Lower lobe of right lung (tissue), 2 donors: ENCODE data around the gene ACAA2. TPM values are rescaled to one million over a fixed set of nuclear protein-coding genes. Genes with fewer than 3 reads are reported as not detected.

Experiments used
- ATAC-seq, 2 donors: fragments of 200-7000 bp; cut with Tn5 transposase; one replicate each; pipeline ENCODE4 v1.9.1; 2020 to 2022; ENCODE audit warnings: mild to moderate bottlenecking in 2 of 2, moderate library complexity in 2 of 2
- DNase-seq: peaks from one replicate; pipeline ENCODE4 v3.0.0-alpha.2; 2020
- H3K27ac ChIP-seq: fragments of 200-600 bp; one replicate; pipeline ENCODE4 v1.8.0; 2022
- H3K27me3 ChIP-seq: fragments of 200-600 bp; one replicate; pipeline ENCODE4 v1.8.0; 2022; ENCODE audit warnings: low read depth
- H3K36me3 ChIP-seq: fragments of 200-600 bp; one replicate; pipeline ENCODE4 v1.8.0; 2022; ENCODE audit warnings: mild to moderate bottlenecking
- H3K4me1 ChIP-seq: fragments of 200-600 bp; one replicate; pipeline ENCODE4 v1.8.0; 2022
- H3K4me3 ChIP-seq: fragments of 200-600 bp; one replicate; pipeline ENCODE4 v1.8.0; 2022; ENCODE audit warnings: mild to moderate bottlenecking
- H3K9me3 ChIP-seq: fragments of 200-600 bp; one replicate; pipeline ENCODE4 v1.8.0; 2022
- intact Hi-C: fragments of 100-400 bp; cut with DNase I; formaldehyde crosslinking; loops from one replicate; pipeline ENCODE4 v1.11.0; 2022
- total RNA-seq: library from RNA; stranded (reverse); fragmentation: NEBNext Ultra II Directional; extraction: Animal tissue kit (Norgen Biotek cat#: 25700); gene quantifications from one replicate; pipeline ENCODE4 v1.2.1, GENCODE V29; 2021
- TF ChIP-seq, protein P1 (sequence below): fragments of 200-600 bp; IDR thresholded peaks from one replicate; pipeline ENCODE4 v1.8.0; 2022; ENCODE audit warnings: antibody characterized with exemption, mild to moderate bottlenecking
- donor health status: DM: no; HTN: yes; CAD: no; lungs with severe emphysema.

ACAA2 gene
- total RNA-seq, 1 donor from 2014 or later, result 71.3 TPM

DNA sequence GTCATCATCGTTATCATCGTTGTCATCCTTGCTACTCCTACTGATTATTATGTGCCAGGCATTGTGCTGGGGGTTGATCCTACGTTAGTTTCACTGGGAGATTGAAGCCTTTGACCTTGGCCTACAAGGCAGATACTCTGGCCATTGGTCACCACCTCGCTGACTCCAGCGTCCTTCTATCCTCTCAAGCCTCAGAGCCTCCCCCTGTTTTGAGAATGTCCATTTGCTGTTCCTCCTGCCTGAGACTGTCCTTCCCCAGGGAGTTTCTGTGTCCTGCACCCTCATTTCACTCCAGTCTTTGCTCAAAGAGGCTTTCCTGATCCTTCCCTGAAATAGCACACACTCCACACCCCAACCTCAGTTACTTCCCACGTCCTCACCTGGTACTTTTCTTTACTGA is 57.8 kb downstream of the ACAA2 start:
- TF ChIP-seq, protein P1, sequence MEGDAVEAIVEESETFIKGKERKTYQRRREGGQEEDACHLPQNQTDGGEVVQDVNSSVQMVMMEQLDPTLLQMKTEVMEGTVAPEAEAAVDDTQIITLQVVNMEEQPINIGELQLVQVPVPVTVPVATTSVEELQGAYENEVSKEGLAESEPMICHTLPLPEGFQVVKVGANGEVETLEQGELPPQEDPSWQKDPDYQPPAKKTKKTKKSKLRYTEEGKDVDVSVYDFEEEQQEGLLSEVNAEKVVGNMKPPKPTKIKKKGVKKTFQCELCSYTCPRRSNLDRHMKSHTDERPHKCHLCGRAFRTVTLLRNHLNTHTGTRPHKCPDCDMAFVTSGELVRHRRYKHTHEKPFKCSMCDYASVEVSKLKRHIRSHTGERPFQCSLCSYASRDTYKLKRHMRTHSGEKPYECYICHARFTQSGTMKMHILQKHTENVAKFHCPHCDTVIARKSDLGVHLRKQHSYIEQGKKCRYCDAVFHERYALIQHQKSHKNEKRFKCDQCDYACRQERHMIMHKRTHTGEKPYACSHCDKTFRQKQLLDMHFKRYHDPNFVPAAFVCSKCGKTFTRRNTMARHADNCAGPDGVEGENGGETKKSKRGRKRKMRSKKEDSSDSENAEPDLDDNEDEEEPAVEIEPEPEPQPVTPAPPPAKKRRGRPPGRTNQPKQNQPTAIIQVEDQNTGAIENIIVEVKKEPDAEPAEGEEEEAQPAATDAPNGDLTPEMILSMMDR, result no peak
- no peaks in the 10 kb centered on the region for H3K9me3 ChIP-seq
- DNase-seq (no peak), ATAC-seq (no peak)
- H3K27me3 ChIP-seq, result no peaks in the 10 kb centered on the region
- H3K4me3 ChIP-seq, result no peak overlapping the region
- H3K27ac ChIP-seq, result no peak overlapping the region
- no peaks in the 10 kb centered on the region for H3K36me3 ChIP-seq
- intact Hi-C loops, result no loop called here
- peaks cover 3% of the 10 kb centered on the region for H3K4me1 ChIP-seq

- no peak for ATAC-seq
Measured at GRCh38 chr18:49754866-49755265, 58.5 kb downstream of the ACAA2 start.

DNA sequence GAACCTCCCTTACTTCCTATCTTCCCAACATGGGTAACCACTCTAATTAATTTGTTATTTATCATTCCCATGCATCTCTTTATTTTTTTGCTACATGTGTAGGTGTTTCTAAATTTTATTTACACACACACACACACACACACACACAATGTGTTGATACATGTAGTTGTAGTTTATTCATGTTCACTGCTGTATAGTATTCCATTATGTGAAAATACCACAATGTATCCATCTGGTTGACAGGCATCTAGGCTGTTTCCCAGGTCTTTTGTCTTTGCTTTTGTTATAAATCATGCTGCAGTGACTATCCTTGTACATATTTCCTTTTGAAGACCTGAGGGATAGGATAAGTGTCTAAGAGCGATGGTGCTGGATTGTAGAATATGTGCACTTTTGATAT is 59.7 kb downstream of the ACAA2 start:
- Histone ChIP-seq H3K9me3 (no peaks in the 10 kb centered on the region), H3K36me3 (no peaks in the 10 kb centered on the region), H3K4me1 (peaks cover 3% of the 10 kb centered on the region), H3K27ac (no peak overlapping the region), H3K4me3 (no peak overlapping the region), H3K27me3 (no peaks in the 10 kb centered on the region)
- TF ChIP-seq, protein P1, result no peak
- DNase-seq, result no peak
- intact Hi-C loops, result no loop called here
- ATAC-seq, result no peak

More at GRCh38 chr18:49754866-49755265, 58.5 kb downstream of the ACAA2 start:
- Histone ChIP-seq H3K27me3 (no peaks in the 10 kb centered on the region), H3K36me3 (no peaks in the 10 kb centered on the region), H3K4me1 (peaks cover 3% of the 10 kb centered on the region), H3K4me3 (no peak overlapping the region), H3K9me3 (no peaks in the 10 kb centered on the region), H3K27ac (no peak overlapping the region)
- TF ChIP-seq, protein P1, result no peak
- DNase-seq, result no peak
- intact Hi-C loops, result no loop called here

DNA sequence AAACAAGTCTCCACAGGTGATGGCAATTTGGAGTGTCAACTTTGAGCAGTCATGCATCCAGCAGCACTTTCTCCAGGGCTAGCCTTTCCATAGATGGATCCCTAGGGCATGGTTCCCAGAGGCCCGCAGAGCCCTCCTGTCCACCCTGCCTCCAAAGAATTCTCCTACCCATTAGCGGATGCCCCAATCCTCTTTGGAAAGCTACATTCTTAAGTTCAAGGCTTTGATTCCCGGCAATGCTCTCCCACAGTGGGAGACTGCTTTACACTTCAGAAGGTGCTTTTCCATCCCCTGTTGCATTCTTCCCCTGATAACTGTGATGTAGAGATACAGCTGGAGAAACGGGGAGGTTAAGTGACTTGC is 61.3 kb downstream of the ACAA2 start:
- Histone ChIP-seq H3K4me3 (no peak overlapping the region), H3K27ac (no peak overlapping the region), H3K27me3 (no peaks in the 10 kb centered on the region), H3K9me3 (no peaks in the 10 kb centered on the region), H3K36me3 (no peaks in the 10 kb centered on the region), H3K4me1 (peaks cover 3% of the 10 kb centered on the region)
- TF ChIP-seq, protein P1, result no peak
- intact Hi-C loops, result no loop called here
- no peak for DNase-seq
- no peak for ATAC-seq

- intact Hi-C loops, result no loop called here
- DNase-seq (no peak), ATAC-seq (no peak)
- Histone ChIP-seq H3K9me3 (no peaks in the 10 kb centered on the region), H3K4me3 (no peak overlapping the region), H3K36me3 (no peaks in the 10 kb centered on the region), H3K27ac (no peak overlapping the region), H3K27me3 (no peaks in the 10 kb centered on the region), H3K4me1 (peaks cover 3% of the 10 kb centered on the region)
- TF ChIP-seq, protein P1, result no peak
Measured at GRCh38 chr18:49751427-49752094, 61.8 kb downstream of the ACAA2 start.
